GM19467 (cell line): ENCODE data around the gene STK24.

Experiments used
- ATAC-seq: cut with Tn5 transposase; IDR thresholded peaks from one replicate; pipeline ENCODE4 v1.9.1; 2021; ENCODE audit warnings: mild to moderate bottlenecking, moderate library complexity; ENCODE audit not compliant: unreplicated experiment

Gene STK24

DNA sequence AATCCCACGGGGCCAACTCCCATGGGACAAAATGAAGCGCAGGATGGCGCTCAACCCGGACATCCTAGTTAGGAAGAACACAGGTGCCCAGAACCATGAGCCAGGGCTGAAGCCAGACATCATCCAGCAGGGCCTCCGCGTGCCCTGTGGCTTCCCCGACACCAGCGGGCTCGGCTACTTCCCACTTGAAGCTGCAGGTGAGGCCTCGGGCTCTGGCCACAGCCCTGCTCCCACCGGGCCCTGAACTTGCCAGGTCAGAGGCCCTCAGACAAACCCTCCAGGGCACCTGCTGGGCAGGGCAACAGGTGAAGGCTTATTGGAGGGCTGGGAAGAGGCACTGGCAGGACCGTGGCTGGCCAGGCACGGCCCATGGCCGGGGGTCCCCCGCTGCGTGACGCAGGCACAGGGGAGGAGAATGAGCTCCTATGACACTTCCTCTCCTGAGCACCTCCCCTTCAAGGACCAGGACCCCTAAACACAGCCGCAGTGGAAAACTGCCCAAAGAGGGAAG is 117.7 kb downstream of the STK24 start:
- no peak for ATAC-seq

DNA sequence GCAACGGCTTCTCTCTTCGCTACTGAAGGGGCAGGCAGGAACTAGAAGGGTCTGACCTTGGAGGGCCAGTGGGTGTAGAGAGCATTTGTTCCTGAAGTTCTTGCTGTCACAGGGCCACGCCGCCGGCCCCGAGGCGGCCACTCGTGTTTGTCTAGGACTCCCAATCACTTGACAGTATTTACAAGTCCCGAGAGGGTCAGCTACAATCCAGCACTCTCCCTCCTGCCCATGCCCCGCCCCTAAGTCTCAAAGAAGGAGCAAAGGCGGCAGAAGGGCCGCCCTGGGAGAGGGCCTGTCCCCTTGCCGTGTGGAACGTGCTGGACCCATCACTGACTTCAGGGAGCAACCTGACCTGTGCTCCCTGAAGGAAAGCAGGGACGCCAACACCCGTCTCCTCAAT is 118.5 kb downstream of the STK24 start:
- ATAC-seq, result no peak

DNA sequence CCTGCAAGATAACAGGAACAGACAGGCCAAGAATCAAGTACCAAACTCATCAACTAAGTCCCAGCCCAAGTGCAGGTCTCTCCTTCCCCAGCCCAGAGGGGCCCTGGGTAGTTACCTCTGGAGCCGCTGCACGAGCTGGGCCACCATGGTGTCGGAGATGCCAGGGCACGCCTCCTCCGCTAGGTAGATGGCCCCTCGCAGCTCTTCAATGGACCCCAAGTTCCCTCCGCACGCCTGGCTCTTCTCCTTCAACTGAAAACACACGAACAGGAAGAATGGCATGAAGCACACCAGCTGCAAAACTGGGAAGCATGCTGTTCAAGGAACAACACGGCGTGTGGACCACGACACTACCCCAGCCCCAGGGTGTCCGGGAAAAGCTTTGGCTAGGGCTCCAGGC is 119.9 kb downstream of the STK24 start:
- no peak for ATAC-seq

DNA sequence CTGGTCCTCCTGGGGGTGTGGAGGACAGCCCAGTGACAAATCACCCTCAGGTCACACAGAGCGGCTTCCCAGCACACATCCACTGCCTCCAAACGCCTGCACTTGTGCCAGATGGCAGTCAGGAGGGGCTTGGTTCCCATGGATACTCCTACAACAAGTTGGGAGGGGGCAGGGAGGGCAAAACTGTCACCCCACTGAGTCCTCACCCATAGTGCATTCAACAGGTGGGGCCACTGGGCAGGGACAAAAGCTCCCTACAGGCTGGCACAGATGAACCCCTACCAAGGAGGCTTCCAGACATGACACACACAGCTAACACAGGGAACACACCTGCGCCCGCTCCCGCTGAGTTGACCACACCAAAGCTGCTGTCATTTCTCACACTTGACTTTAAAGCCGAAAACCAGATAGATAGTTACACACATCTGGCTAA is 120.5 kb downstream of the STK24 start:
- no peak for ATAC-seq

DNA sequence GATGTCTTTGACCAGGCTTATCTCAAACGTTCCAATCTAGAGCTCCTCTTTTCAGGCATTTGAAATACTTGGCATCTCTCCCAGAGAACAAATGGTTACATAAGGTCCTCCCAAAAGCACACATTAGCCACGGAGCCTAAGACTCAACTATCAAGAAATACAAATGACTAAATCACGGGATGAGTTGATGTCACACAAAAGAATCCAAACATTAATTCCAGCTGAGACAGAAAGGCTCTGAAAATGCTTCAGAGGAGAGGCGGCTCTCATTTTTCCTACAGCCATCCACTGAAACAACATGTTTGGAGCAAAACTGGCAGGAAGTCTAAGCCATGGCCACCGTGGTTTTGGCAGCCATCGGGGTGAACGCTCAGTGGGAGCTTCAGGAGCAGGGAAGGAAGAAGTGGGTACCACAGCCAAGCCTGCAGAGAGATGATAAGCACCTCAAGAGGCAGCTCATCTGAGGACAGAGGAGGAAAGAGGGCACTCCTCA is 122.5 kb downstream of the STK24 start:
- no peak for ATAC-seq

DNA sequence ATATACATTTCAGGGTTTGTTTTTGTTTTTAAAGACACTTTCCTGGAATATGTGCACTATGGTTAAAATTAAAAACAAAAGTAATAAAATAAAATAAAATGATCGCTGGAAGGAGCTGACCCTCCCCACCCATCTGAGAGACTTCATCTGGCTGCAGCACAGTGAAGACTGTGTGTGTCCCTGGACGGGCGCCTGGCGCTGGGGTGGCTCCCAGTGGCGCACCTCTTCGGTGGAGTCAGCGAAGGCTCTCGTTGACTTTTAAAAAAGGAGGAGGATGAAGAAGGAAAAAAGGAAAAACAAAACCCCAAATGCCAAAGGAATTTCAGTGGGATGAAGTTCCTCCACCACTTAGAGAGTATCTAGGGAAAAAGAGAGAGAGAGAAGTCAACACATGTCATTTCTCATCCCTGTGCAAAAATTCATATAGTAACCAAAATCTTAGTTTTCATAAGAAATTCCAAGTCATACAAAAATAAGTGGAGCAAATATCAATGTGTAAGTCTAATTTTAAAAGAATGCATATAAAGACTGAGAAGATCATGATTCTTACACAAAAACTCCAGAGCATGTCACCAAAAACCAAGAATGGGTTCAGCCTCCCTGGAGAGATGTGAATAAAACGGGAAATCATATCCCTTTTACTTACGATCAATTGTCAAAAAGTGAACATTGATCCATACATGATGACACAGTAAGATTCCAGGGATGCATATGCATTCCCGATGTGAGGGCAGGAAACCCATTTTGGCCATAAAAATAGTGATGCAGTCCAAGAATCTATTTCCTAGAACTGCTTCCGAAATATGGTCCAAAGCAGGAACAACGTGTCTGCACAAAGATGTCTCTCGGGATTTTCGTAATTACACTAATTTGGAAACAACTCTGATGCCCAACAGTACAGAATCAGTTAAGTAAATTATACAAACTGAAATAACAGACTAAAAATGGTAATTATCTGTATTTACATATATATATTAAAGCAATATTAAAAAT is 123.8 kb downstream of the STK24 start:
- no peak for ATAC-seq

DNA sequence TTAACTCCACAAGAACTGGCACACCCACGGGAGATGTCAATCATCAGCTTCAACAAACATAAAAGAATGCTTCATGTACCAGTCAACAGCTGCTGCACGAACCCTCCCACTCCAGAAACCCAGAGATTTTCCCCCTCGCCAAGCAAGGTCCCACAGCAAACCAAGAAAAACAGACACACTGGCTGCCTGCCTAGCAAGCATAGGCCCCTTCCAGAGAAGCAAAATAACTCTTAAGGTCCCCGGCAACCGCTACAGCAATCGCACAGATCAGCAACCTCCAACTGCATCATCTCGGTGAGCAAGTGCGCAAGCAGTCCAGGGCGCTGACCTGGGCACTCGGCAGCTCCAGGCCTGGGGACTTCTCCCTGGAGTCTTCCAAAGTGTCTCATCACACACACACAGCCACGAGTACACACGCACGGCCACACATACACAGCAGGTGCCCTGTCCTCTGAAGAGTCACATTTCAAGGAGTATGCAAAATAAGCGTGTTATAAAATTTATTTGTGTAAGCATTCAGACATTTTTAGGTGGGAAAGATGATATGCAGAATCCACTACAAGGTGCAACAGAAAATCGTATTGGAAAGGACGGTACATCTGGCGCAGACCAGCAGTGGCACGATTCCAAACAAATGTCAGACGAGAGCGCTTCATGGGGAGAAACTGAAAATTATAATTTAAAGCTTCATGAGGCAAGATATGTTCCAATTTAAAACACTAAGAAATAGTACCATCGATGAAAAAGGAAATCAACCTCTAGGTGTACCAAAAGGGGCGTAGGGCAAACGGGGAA is 125.0 kb downstream of the STK24 start:
- ATAC-seq, result no peak

DNA sequence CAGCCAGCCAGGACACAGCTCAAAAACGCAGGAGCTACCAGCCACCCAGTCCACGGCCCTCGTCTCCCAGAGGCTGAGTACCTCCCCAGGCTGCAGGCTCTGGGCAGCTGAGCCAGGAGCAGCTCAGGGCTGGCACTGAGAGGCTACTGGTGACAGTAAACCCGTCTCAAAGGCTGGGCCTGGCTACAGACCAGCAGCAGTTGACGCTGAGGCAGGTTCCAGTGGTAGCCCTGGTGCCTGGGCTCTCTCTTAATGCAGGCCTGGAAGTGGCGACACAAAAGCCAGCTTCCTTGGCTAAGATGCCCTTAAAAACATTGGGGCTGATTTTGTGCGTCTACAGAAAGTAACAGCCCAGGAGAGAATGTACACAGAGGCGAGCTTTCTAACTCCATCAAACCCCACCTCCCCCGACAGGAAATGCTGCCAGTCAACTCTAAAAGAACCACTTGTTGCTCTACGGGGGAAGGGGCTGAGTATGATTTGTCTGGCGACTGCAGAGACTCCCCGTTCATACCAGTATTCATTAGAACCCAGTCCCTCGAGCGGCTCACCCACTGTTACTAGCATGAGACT is 126.3 kb downstream of the STK24 start:
- no peak for ATAC-seq

DNA sequence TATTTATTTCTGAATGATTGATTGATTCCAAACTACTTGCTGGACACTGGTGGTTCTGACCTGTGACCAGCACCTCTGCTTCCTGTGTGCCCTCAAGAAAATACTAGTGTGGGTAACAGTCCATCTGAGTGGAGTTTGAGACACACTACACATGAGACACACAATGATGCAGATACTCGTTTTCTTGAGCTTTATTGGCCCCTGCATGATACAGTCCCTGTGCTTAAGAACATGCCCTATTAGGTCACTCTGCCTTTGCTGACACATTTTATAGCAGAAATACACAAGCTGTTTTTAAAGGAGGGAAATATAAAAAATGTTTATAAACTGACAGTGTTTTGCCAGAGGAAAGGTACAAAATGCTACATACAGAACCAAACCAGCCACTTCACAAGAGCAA is 126.9 kb downstream of the STK24 start:
- no peak for ATAC-seq

DNA sequence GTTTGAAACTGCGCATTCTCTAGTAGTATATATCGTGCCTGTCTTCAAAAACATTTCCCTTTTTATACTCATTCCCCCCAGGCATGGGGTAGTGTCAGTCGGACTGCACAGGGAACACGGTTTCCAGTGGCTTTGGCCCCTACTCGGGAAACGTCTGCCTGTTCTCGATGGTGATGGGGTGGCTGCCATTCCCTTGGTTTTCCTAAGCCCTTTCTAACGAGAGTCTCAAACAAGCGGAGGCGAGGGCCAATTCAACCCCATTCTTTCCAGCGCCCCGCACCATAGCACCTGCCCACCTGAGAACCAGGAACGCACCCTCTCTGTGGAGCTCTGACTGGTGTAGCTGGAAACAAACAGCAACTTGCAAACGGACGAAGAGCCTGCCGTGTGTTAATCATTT is 127.6 kb downstream of the STK24 start:
- ATAC-seq, result no peak

DNA sequence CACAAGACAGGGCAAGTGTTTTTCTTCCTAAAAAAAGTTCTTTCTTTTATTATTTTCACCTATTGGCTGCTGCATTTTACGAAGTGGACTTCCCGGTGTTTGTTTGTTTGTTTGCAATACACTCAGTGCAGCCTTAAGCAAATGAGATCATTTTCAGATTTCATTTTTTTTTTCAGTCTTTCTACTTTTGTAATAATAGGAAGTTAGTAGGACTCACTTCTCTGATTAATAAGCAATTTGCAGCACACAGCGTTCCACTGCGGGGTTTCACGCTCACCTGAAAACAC is 128.3 kb downstream of the STK24 start:
- ATAC-seq, result no peak

DNA sequence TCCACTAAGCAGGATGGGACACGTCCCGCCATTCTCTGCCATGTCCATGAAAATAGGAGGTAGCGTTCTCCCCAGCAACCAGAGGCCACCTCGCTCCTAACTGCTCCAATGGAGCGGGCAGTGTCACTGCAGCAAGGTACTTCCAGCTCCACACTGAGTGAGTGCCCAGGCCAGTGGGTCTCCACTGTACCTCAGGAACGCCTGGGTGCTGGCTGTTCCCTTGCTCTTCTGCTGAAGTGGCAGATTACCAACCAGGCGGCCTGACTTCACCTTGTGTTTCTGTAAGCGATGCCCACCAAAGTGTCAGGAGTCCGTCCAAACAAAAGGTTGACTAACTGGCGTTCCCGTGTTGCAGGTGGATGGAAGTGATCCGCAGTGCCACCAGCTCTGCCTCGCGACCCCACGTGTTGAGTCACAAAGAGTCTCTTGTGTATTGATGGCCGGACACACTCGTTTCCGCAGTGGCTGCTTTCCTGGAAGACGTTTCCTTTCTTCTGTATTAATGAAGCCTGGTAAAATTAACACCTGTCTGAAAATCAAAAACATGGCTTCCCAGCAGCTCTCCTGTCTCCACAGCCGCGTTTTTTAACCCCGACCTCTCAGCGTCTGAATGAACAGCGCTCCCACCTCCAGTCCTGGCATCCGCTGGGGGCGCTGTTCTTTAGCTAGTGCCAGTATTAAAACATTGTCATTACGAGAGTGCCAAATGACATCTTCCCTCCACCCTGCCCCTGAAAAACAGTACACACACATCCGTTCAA is 128.8 kb downstream of the STK24 start:
- no peak for ATAC-seq

DNA sequence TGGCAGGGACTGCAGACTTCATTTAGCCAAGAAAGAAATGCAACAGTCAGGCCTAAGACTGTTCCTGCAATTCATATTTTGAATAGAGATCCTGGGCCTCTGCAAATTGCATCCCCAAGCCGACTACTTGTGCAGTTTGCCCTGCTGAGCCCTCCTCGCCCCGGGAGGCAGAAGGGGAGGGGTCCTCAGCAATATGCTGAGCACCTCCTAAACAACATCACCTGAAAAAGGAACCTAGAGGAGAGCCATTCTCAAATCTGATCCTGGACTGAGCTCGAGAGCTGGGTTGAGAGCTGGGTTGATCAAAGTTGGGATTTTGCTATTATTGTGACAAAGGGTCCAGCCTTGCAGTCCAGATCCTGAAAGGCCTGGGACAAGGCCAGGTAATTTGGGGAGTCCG is 129.8 kb downstream of the STK24 start:
- ATAC-seq, result no peak

DNA sequence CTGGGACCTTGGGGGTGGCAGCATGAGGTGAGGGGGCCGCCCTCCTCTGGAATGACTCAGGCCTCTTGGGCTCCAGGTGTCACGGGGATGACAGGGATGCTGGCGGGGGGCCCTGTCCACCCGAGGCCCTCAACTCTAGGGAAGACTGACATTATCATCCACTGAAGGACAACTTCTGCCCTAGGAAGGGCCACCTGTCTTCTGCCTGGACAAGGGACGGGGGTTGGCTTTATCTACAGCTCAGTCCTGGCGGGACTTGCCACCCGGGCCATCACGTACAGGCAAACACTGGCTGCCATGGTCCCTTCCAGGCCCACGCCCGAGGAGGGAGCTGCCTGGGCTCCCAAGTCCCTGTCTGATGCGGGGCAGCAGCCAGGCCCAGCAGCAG is 130.7 kb downstream of the STK24 start:
- ATAC-seq, result no peak

DNA sequence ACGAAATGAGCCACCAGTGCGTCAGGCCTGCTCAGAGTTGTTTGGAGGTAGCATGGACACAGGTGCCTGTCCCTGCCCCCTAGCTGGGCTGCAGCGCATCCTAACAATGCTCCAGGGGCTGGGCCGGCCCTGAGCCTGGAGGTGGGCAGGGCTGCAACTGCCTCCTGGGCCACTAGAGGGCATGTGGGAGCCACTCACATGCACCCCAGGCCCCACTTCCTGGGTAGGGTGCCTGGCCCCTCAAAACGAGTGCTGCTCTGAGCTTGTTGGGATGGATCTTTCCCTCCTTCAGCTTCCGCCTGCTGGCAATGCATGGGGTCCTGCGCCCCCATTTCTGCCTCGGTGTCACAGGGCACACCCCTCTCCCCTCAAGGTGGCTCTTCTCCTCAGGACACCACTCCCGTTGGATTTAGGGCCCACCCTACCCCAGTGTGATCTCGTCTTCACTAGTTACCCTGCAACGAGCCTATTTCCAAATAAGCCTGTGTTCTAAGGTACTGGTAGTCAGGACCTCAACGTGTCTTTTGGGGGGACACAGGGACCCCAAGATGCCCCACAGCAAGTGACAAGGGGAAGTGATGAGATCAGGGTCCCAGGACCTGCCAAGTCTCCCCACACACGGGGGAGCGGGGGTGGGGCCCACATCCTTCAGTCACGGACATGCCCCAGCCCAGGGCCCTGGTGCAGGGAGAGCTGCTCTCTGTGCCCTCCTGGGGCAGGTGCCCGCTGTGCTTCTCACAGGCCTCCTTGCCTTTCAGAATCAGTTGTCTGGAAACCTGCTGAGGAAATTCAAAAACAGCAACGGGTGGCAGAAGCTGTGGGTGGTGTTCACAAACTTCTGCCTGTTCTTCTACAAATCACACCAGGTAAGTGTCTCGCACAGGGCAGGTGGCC is 131.3 kb downstream of the STK24 start:
- peak; percentile 79 for ATAC-seq

DNA sequence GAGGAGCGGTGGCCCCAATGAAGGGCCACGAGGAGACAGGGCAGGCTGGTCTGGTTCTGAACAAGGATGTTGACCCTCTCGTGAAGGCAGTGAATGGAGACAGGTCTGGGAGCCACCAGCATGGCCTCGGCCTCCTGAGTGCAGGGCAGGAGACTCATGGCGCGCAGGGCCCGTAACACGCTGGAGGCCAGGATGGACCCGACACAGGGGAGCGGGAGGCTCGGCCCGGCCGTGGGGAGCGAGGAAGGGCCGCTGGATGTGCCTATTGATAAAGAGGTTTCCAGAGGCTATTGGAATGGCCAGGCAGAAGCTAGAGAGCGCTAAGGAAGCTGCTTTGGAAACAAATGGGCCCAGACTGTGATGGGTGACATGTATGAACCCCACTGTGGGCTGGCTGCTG is 132.5 kb downstream of the STK24 start:
- ATAC-seq, result no peak

DNA sequence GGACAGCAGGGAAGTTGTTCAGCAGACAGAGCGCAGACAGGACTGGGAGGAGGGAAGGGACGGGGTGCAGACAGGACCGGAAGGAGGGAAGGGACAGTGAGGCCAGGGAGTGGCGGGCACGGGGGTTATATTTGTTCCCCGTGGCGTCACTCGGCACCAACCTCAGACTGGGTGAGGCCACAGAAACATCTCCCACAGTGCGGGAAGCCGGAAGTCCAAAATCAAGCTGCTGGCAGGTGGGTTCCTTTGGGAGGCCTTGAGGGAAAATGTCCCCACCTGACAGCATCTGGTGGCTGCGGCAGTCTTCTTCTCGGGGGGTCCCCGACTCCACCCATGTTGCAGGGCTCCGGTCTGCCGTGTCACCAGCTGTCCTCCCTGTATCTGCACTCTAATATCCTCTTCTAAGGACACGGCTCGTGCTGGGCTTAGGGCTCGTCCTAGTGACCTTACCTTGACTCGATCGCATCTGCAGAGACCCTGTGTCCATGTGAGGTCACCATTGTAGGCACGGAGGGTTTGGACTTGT is 133.0 kb downstream of the STK24 start:
- no peak for ATAC-seq

DNA sequence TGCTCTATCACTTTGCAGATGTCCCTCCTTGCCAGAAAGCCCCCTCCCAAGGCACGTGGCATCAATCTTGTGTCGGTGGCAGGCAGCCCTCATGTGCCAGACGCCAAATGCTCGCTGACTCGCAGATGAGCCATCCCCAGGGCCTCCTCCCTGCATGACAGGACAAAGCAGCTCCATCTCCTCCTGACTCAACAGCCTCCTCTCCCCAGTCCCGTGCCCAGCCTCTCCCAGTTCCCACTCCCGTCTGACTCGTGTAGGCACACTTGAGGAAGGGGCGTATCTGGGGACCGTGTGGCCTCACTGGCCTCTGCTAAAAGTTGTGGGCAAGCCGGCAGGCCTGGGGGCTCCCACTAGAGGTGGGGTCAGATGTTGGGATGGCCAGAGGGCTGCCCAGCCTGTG is 133.6 kb downstream of the STK24 start:
- no peak for ATAC-seq

DNA sequence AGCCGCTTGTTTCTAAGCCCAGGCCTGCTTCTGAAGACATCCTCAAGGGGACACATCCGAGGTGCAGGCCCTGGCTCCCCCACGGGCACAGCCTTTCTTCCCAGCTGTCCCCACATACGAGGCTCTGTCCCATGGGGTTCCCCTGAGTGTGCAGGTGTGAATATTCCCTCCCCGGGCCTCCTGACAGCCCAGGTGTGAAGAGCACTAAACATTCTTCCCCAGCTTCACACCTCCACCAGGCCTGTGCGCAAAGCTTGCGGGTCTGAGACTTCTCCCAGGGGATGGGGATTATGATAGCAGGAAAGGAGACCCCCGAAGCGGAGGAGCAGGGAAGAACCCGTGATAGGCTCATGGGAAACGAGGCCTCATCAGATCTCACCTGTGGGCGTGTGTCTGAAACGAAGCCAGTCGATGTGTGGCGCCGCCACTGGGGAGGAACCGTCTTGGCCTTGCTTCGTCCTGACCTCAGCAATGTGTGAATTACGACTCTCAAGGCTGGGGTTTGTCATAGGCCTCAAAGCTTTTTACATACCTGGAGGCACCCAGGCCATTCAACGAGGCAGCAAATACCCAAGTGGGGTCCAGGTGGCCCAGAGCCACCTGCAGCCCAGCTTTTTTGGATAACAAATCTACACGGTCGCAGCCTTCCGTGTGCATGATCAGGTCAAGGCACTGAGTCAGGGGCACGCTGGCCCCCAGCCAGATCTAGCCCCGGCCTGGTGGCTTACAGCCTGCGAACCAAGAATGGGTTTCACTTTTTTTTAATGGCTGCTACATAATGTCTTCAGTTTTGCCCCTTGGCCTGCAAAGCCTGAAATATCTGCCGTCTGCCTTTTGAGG is 134.3 kb downstream of the STK24 start:
- ATAC-seq, result no peak
